K562 (cell line): ENCODE results near the gene MAN2A1. TPM values are rescaled to one million over a fixed set of nuclear protein-coding genes. Genes with fewer than 3 reads are reported as not detected.
A peak's percentile ranks its signal among the peaks of the same experiment; 100 is the strongest.

Experiments
- ATAC-seq: fragments of 200-7000 bp; cut with Tn5 transposase; 3 replicates; pipeline ENCODE4 v1.9.1; 2020; ENCODE audit warnings: moderate library complexity
- BruUV-seq: library from RNA; stranded (reverse); fragments of 400-500 nt; replicated peaks from 2 replicates; lab custom pipeline; 2021; lab: Mats Ljungman, UMichigan
- CTCF ChIA-PET: fragments of 300-600 bp; formaldehyde crosslinking; extraction: SDS; loops from one replicate; lab custom pipeline; 2021; ENCODE audit warnings: low intra/inter-chr PET ratio; lab: Yijun Ruan, JAX
- POLR2A ChIA-PET: fragments of 300-600, 350-650 bp; sonication (Branson Sonifier 250); formaldehyde crosslinking; extraction: SDS; loops from one replicate; lab custom pipeline; 2021; ENCODE audit warnings: antibody characterized with exemption, inconsistent platforms; lab: Yijun Ruan, JAX
- DNase-seq, 4 experiments: peaks; one replicate each; pipeline versions ENCODE4 v3.0.0 to v3.0.0-alpha.2; 2011 to 2018; ENCODE audit warnings: low spot score in 3 of 4, mixed read lengths in 3 of 4; ENCODE audit errors: extremely low read depth in 1 of 4
- FAIRE-seq: peaks from 2 replicates; lab custom pipeline; 2011; peaks lifted over from hg19 to GRCh38; lab: Jason Lieb, UNC
- H2AFZ ChIP-seq: 2 replicates; pipeline ENCODE4 v1.6.0; 2011; ENCODE audit warnings: low read depth, low read length, control low read depth, inconsistent platforms
- H3K27ac ChIP-seq: fragments of 200-600 bp; 3 replicates; pipeline ENCODE4 v1.8.0; 2011; ENCODE audit warnings: low read depth, mild to moderate bottlenecking, control low read depth, inconsistent platforms, low read length, moderate library complexity, mixed read lengths; ENCODE audit errors: extremely low read depth
- H3K27me3 ChIP-seq, 2 experiments: fragments of 300-600 bp in 1 of 2; 2 replicates in 1 of 2; 3 replicates in 1 of 2; pipeline versions ENCODE4 v1.6.0 to v1.8.0; 2011; ENCODE audit warnings: inconsistent platforms in 2 of 2, low read length in 2 of 2, mild to moderate bottlenecking in 1 of 2, mixed read lengths in 1 of 2, moderate library complexity in 1 of 2; ENCODE audit not compliant: control insufficient read depth in 2 of 2, insufficient read depth in 2 of 2
- H3K36me3 ChIP-seq: fragments of 300-600 bp; 3 replicates; pipeline ENCODE4 v1.8.0; 2011; ENCODE audit warnings: mild to moderate bottlenecking, low read length, inconsistent platforms; ENCODE audit not compliant: control insufficient read depth, insufficient read depth
- H3K4me1 ChIP-seq, 2 experiments: fragments of 200-600 bp in 1 of 2; replicated peaks in 1 of 2; 2 replicates in 1 of 2; 3 replicates in 1 of 2; pipeline versions ENCODE4 v1.5.1 to v1.8.0; 2011; ENCODE audit warnings: inconsistent platforms in 2 of 2, low read length in 2 of 2, mild to moderate bottlenecking in 1 of 2, mixed read lengths in 1 of 2, moderate library complexity in 1 of 2; ENCODE audit not compliant: control insufficient read depth in 2 of 2, insufficient read depth in 2 of 2
- H3K4me2 ChIP-seq: 2 replicates; pipeline ENCODE4 v1.6.1; 2011; ENCODE audit warnings: low read length, control low read depth, inconsistent platforms, mixed read lengths; ENCODE audit not compliant: insufficient read depth
- H3K4me3 ChIP-seq: fragments of 200-600 bp; sonication (generic), shearing (Covaris generic); 2 replicates; pipeline ENCODE4 v1.5.1; 2016; ENCODE audit warnings: control low read depth, inconsistent platforms
- H3K79me2 ChIP-seq: fragments of 200-600 bp; 3 replicates; pipeline ENCODE4 v1.8.0; 2011; ENCODE audit warnings: low read length, inconsistent platforms; ENCODE audit not compliant: control insufficient read depth, insufficient read depth
- H3K9ac ChIP-seq, 2 experiments: 2 replicates each; pipeline versions ENCODE4 v1.6.0 to v1.6.1; 2011; ENCODE audit warnings: low read depth in 2 of 2, low read length in 2 of 2, control low read depth in 1 of 2, inconsistent platforms in 1 of 2, mild to moderate bottlenecking in 1 of 2, mixed read lengths in 1 of 2; ENCODE audit not compliant: insufficient read depth in 1 of 2
- H3K9me1 ChIP-seq: one replicate; pipeline ENCODE4 v1.6.0; 2011; ENCODE audit warnings: inconsistent platforms, mild to moderate bottlenecking, low read length, moderate library complexity; ENCODE audit not compliant: control insufficient read depth, insufficient read depth
- H3K9me3 ChIP-seq: replicated peaks from 2 replicates; pipeline ENCODE4 v1.5.1; 2011; ENCODE audit warnings: low read depth, low read length, inconsistent platforms; ENCODE audit not compliant: control insufficient read depth, insufficient read depth
- H4K20me1 ChIP-seq: replicated peaks from 2 replicates; pipeline ENCODE4 v1.6.1; 2011; ENCODE audit warnings: low read length, inconsistent platforms, mixed read lengths; ENCODE audit not compliant: control insufficient read depth, insufficient read depth
- ARID1B ChIP-seq: fragments of 450-650 bp; IDR thresholded peaks from 2 replicates; pipeline ENCODE4 v1.6.1; 2016; ENCODE audit warnings: antibody characterized with exemption, mild to moderate bottlenecking, inconsistent platforms
- CBFA2T3 ChIP-seq: fragments of 450-650 bp; IDR thresholded peaks from 2 replicates; pipeline ENCODE4 v1.6.1; 2017
- FOXK1 ChIP-seq: sonication (generic); formaldehyde crosslinking; IDR thresholded peaks from 2 replicates; pipeline ENCODE4 v1.8.0; 2022; ENCODE audit warnings: missing genetic modification reagents, mild to moderate bottlenecking, borderline replicate concordance
- KAT8 ChIP-seq: fragments of 450-650 bp; IDR thresholded peaks from 2 replicates; pipeline ENCODE4 v1.6.1; 2016; ENCODE audit warnings: low read depth, mild to moderate bottlenecking
- NBN ChIP-seq: fragments of 450-650 bp; IDR thresholded peaks from 2 replicates; pipeline ENCODE4 v1.6.1; 2016; ENCODE audit warnings: low read depth, mild to moderate bottlenecking
- NCOR1 ChIP-seq: fragments of 450-650 bp; IDR thresholded peaks from 2 replicates; pipeline ENCODE4 v1.6.1; 2016; ENCODE audit warnings: mild to moderate bottlenecking, moderate library complexity
- POLR2A ChIP-seq: fragments of 450-650 bp; conservative IDR thresholded peaks from 2 replicates; pipeline ENCODE4 v1.6.1; 2016
- RBM25 ChIP-seq: fragments of 200-400 bp; formaldehyde crosslinking; IDR thresholded peaks from 2 replicates; pipeline ENCODE4 v1.6.1; 2018; ENCODE audit warnings: low read length, low read depth, moderate library complexity; ENCODE audit not compliant: severe bottlenecking
- SMARCA4 ChIP-seq: fragments of 450-650 bp; IDR thresholded peaks from 2 replicates; pipeline ENCODE4 v1.6.1; 2016
- SMARCC2 ChIP-seq: fragments of 450-650 bp; IDR thresholded peaks from 2 replicates; pipeline ENCODE4 v1.6.1; 2017; ENCODE audit warnings: antibody characterized with exemption, moderate library complexity, mild to moderate bottlenecking, low read depth
- TEAD4 ChIP-seq, 2 experiments: sonication (generic) in 1 of 2; formaldehyde crosslinking in 1 of 2; IDR thresholded peaks; 2 replicates each; pipeline versions ENCODE4 v1.6.1 to v1.8.0; 2012 to 2022; ENCODE audit warnings: borderline replicate concordance in 1 of 2, inconsistent platforms in 1 of 2, low read length in 1 of 2, mild to moderate bottlenecking in 1 of 2, missing genetic modification reagents in 1 of 2
- TSC22D4 ChIP-seq: fragments of 450-650 bp; IDR thresholded peaks from 2 replicates; pipeline ENCODE4 v1.6.1; 2016; ENCODE audit warnings: missing genetic modification characterization, missing biosample characterization, control low read depth
- ZNF384 ChIP-seq: IDR thresholded peaks from 2 replicates; pipeline ENCODE4 v1.6.1; 2012; ENCODE audit warnings: low read depth, low read length, improper control_type of control experiment
- ZNF41 ChIP-seq: fragments of 250-450 bp; sonication (Bioruptor Pico); conservative IDR thresholded peaks from 2 replicates; pipeline ENCODE4 v1.4.0; 2020; ENCODE audit warnings: mild to moderate bottlenecking
- WGBS: fragments of 100-300 bp; shearing (Covaris generic); methylation state at CpG from one replicate; pipeline ENCODE4 v1.1.6; 2016; ENCODE audit warnings: low coverage, mixed read lengths; ENCODE audit not compliant: insufficient coverage; ENCODE audit errors: missing lambda C conversion rate; 5-methylcytosine and 5-hydroxymethylcytosine counted together
- in situ Hi-C: fragments of 300-500 bp; cut with MboI; formaldehyde crosslinking; loops from 4 replicates; pipeline ENCODE4 v1.15.0; 2018; ENCODE audit warnings: inconsistent platforms, mixed read lengths
- intact Hi-C: fragments of 100-400 bp; cut with micrococcal nuclease; formaldehyde crosslinking; loops from 2 replicates; pipeline ENCODE4 v1.14.2; 2022
- polyA plus RNA-seq, 8 experiments: library from polyadenylated mRNA; depleted of rRNA in 4 of 8; stranded (reverse) in 5 of 8; unstranded in 3 of 8; fragments of >200 nt; fragmentation: Nextera tagmentation in 2 of 8; fragmentation: Illumina TruSeq in 1 of 8; extraction: Ambion mirVana in 2 of 8; extraction: Trizol in 1 of 8; gene quantifications; 2 replicates each; pipeline versions ENCODE4 v1.2.1 to v1.2.3, GENCODE V29; 2011 to 2014; ENCODE audit warnings: inconsistent platforms in 1 of 8, missing spikeins in 1 of 8
- total RNA-seq, 7 experiments: library from RNA; depleted of rRNA in 6 of 7; stranded (reverse); fragments of >200 nt in 6 of 7; fragmentation: Illumina TruSeq in 2 of 7; extraction: Trizol in 2 of 7; gene quantifications; 2 replicates each; pipeline versions ENCODE4 v1.2.1 to v1.2.3, GENCODE V29; 2011 to 2021; ENCODE audit warnings: low replicate concordance in 1 of 7

MAN2A1 gene
- total and polyA plus RNA-seq, 9 of the 15 experiments (the other 6 are each of a cell fraction or from before 2014, with no cell fraction given) = 5.2 to 32.0 (median 19.8) TPM

GRCh38 chr5:109694451-109694891 is 4.7 kb downstream of the MAN2A1 start:
- no peak for DNase-seq
- in situ Hi-C loops = no loop called here
- BruUV-seq = no TSS peak
- ChIA-PET POLR2A (interaction anchor here (1.2 kb wide), 1 partner anchor 17 kb away, joined by 4 read pairs; no protein-coding TSS in a partner anchor), CTCF (interaction anchor here (0.6 kb wide), 1 partner anchor 980 kb away, joined by 3 read pairs; no protein-coding TSS in a partner anchor)
- H3K27me3 ChIP-seq = no peaks in the 10 kb centered on the region
- WGBS = 82% methylated on average over 1 of the region's 1 CpG
- no peak overlapping the region for H3K4me3 ChIP-seq
- peaks cover 96% of the 10 kb centered on the region for H3K79me2 ChIP-seq
- TF ChIP-seq POLR2A = no peak
- H3K36me3 ChIP-seq = no peaks in the 10 kb centered on the region; the same call in 2 of the 3 replicates
- H3K27ac ChIP-seq = no peak overlapping the region
- intact Hi-C loops = loop anchor here (5.0 to 10.0 kb wide), 2 partner anchors 122 to 260 kb away; no protein-coding TSS in a partner anchor
- FAIRE-seq = no peak
- H4K20me1 ChIP-seq = peaks cover 13% of the 10 kb centered on the region; the same call in 1 of the 2 replicates
- 0 out of 2 replicates have a peak overlapping the region, but pooled peaks have one; percentile 17 for H3K4me2 ChIP-seq
- no peak for ATAC-seq
- no peak overlapping the region for H2AFZ ChIP-seq
- H3K9me1 ChIP-seq = no peaks in the 10 kb centered on the region
- no peaks in the 10 kb centered on the region for H3K9me3 ChIP-seq
- H3K4me1 ChIP-seq = peaks cover 24 to 34% of the 10 kb centered on the region in 2 experiments
- H3K9ac ChIP-seq = no peak overlapping the region

- H3K9ac ChIP-seq = 0 out of 4 replicates have a peak overlapping the region, but pooled peaks of 1 of the 2 experiments have one; percentile 0
- no TSS peak for BruUV-seq
- no peaks in the 10 kb centered on the region for H3K9me3 ChIP-seq
- H3K9me1 ChIP-seq = no peaks in the 10 kb centered on the region
- POLR2A ChIA-PET = interaction anchor here (0.7 to 1.5 kb wide), 3 partner anchors 9 to 16 kb away, joined by 3 to 11 read pairs (median 4); no protein-coding TSS in a partner anchor
- WGBS = 21% methylated on average over 1 of the region's 1 CpG
- peaks cover 13% of the 10 kb centered on the region; the same call in 1 of the 2 replicates for H4K20me1 ChIP-seq
- ATAC-seq (no peak), DNase-seq (peak in 2 of 4 experiments; percentile 11 to 15), FAIRE-seq (peak; percentile 64)
- peaks cover 99% of the 10 kb centered on the region for H3K79me2 ChIP-seq
- H3K27me3 ChIP-seq = no peaks in the 10 kb centered on the region
- H3K4me2 ChIP-seq = 0 out of 2 replicates have a peak overlapping the region, but pooled peaks have one; percentile 17
- no peaks in the 10 kb centered on the region; the same call in 1 of the 3 replicates for H3K36me3 ChIP-seq
- H2AFZ ChIP-seq = no peak overlapping the region
- CTCF ChIA-PET = interaction anchor here (0.6 kb wide), 1 partner anchor 979 kb away, joined by 3 read pairs; no protein-coding TSS in a partner anchor
- intact Hi-C loops = loop anchor here (10.0 kb wide), 1 partner anchor 260 kb away; no protein-coding TSS in a partner anchor
- 0 out of 3 replicates have a peak overlapping the region, but pooled peaks have one; percentile 17 for H3K27ac ChIP-seq
- H3K4me1 ChIP-seq = peaks cover 17 to 36% of the 10 kb centered on the region in 2 experiments
- in situ Hi-C loops = no loop called here
- no peak overlapping the region for H3K4me3 ChIP-seq
- TF ChIP-seq KAT8 = no peak
- TF ChIP-seq ZNF384 = peak; percentile 15; the same call in 1 of the 2 replicates
- TF ChIP-seq ZNF41 (CRISPR knock-in tag) = no peak
- TF ChIP-seq CBFA2T3 = peak; percentile 76
- TF ChIP-seq SMARCA4 = peak; percentile 47; the same call in 1 of the 2 replicates
- no peak for TF ChIP-seq TSC22D4 (tag)
- peak; percentile 49; the same call in 1 of the 2 replicates for TF ChIP-seq NCOR1
- no peak for TF ChIP-seq FOXK1 (CRISPR knock-in tag)
- TF ChIP-seq ARID1B = peak; percentile 71
- TF ChIP-seq NBN = no peak
- peak; percentile 24 for TF ChIP-seq RBM25
- TF ChIP-seq SMARCC2 = 0 out of 2 replicates have a peak, but pooled peaks have one; percentile 19
- TF ChIP-seq TEAD4 (IDR thresholded peaks at IDR 0.05; ENCODE audit: low read length) = 0 out of 2 replicates have a peak, but pooled peaks have one; percentile 19
- TF ChIP-seq TEAD4 (CRISPR knock-in tag; IDR thresholded peaks at IDR 0.05; ENCODE audit: borderline replicate concordance) = no peak
These were observed 5.5 kb downstream of the MAN2A1 start for GRCh38 chr5:109695005-109695926.
